ENCODE measurements around the gene ZNF511. TPM values are rescaled to one million over a fixed set of nuclear protein-coding genes. Genes with fewer than 3 reads are reported as not detected.

Gene ZNF511
- polyA plus RNA-seq, 10 donors, result 29.0 to 40.0 (median 33.4) TPM

DNA sequence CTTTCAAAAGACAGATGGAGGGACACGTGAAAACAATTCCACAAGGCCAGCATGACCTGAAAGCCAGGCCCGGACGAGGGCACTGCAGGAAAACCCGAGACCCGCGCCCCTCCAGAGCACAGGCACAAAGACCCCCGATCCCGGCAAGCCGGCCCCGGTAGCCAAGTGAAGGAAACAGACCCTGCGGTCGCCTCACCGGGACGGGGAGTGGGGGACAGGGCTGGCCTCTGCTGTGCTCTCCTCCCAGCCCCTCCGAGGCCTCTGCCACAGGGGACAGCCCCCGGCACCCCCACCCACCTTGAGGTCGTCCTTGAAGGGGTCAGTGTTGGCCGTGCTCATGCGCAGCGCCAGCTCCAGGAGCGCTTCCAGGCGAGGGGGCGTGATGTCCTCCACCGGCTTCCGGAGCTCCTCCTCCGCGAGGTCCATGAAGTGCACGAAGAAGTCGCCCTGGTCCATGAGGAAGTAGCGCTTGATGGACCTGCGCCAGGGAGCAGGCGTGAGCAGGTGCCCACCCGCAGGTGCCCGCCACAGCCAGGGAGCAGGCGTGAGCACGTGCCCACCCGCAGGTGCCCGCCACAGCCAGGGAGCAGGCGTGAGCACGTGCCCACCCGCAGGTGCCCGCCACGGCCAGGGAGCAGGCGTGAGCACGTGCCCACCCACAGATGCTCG lies 20.7 kb upstream of the ZNF511 start:
- no peak for DNase-seq

- DNase-seq, result no peak
Observed at GRCh38 chr10:133289761-133290160, 19.0 kb upstream of the ZNF511 start.

GRCh38 chr10:133292919-133293809 lies 15.6 kb upstream of the ZNF511 start:
- DNase-seq, result peak in 1 of 3 donors; percentile 33

DNA sequence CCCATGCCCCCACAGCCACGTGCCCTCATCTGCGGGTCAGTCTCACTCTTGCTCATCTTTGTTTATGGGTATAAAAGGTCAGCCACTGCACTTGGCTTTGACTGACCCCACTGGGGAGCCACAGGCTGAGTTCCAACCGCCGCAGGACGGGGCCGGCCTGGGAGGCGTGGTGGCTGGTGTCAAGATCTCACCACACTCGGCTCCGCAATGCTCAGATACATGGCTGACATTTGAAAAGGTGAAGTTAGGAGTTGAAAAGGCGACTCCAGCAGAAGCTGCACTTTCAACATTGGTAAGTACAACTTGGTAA lies 14.9 kb upstream of the ZNF511 start:
- DNase-seq, result no peak

DNA sequence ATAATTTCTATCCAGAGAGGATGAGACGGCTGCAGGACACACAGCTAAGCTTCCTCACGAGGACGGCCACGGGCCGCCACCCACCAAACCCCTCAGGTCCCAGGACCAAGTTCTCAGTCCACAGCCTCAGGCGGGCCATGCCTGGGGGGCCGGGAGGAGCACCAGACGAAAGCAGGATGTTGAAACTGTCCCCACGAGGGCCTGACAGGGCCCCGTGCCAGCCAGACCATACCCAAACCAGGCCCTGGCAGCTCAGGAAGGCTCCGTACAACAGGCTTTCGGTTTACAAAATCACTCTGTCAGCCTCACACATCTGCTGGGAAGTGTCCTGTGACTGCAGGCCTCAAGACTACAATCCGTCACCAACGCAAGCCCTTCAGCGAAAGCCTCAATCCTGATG lies 14.5 kb upstream of the ZNF511 start:
- no peak for DNase-seq

DNA sequence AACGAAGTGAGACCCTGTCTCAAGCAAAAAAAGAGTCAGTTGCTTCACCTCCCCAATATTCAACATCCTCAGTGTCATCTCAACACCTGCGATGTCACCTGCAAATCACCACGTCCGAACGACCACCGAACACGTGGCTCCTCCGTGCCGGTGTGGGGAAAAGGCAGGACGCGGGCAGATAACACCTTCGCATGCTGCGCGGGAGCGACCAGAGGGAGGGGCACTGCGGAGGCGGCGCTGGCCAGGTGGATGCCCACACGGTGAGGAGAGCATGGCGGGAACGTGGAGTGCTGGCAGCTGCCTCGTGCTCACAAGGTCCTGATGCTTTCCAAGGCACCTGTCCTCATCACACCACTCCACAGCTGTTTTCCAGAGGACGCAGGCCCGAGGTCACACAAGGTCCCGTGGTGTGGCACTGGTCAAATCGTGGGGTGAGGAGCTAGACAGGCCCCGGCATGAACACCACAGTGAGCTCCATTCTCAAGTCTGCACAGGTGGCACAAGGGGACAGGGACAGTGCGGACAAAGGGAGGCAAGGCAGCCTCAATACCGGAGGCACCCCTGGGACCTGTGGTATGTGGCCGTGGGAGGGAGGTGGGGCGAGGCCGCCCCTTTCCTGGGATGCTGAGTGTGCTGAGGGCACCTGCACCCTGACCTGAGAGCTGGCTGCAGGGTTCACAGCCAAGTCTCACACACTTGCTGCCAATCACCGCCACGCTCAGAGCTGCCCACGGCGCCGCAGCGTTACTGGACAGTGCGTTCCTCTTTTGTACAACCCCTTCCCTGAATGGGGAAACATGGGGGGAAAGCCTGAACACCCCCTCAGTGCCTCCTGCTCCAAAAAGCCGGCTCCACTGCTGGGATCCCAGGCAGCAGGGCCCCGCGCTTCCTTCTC lies 13.0 kb upstream of the ZNF511 start:
- DNase-seq, result no peak

DNA sequence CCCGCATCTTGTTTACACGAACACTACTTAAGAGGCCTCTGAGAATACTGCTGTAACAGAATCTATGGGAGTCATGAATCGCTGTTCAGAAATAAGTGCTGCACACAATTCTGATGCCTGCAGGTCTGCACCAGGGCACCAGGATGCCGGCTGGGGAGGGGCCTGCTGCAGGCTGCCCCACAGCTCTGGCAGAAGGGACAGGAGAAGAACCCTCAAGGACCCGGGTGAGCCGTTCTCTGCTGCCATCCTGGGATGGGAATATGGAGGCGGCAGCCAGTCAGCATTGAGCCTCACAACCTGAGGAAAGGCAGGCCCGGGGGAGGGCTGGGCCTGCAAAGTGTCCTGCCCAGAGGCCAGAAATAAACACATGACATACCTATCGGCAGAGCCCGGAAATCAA lies 11.2 kb upstream of the ZNF511 start:
- no peak for DNase-seq

- no peak for DNase-seq
Observed at GRCh38 chr10:133298466-133298865, 10.2 kb upstream of the ZNF511 start.

GRCh38 chr10:133299224-133299623 lies 9.5 kb upstream of the ZNF511 start:
- DNase-seq, result no peak

DNA sequence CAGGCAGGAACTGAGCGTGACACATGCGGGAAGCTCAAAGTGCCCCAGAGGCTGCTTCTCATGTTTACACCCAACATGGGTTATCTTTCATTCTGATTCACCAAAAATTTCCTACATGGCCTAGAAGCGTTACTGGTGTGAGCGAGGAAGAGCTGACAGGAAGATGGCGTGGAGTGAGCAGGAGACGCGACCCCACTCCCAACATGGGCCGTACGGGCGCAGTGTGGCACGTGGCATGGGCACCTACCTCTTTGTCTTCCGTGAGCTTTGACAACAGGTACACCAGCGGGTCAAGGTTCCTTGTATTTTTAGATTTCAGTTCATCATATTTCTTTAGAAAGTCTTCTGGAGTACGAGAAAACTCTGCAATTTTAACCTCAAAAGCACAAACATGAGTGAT lies 9.0 kb upstream of the ZNF511 start:
- no peak for DNase-seq

- DNase-seq, result no peak
Observed at GRCh38 chr10:133302230-133302629, 6.5 kb upstream of the ZNF511 start.

DNA sequence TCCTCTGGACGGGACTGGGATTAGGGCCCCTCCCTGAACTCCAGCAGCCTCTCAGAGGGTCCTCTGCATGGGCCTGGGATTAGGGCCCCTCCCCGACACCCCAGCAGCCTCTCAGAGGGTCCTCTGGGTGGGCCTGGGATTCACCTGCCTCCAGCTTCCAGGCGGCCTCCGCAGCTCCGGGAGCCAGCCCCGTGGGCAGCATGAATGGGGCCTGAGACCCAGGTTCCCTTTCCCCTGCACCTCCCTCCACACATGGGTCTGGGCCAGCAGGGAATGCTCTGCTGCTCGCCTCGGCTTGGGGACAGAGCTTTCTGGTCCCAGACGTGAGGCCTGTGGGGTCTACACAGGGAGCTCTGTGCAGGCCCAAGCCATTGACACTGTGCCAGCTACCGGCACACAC lies 5.5 kb upstream of the ZNF511 start:
- DNase-seq, result no peak

- DNase-seq, result no peak
Observed at GRCh38 chr10:133306097-133306476, 2.6 kb upstream of the ZNF511 start.

DNA sequence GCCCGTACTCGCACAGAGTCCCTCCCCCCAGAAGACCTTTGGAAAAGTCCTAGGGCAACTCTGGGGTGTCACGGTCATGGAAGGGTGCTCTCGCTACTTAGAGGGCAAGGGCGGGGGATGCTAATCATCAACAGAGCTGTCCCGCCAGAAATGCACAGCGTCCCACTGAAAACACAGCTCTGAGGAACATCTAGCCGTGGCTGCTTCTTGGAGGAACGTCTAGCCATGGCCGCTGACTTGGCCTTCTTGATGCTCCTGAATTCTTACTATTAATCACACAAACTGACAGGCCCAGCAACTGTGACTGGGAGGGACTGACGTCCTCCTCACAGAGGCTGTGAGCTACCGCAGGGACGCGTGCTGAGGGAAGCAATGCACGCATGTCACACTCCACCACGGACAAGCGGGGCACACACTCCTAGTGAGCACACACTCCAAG lies 1.8 kb upstream of the ZNF511 start:
- DNase-seq, result no peak

DNA sequence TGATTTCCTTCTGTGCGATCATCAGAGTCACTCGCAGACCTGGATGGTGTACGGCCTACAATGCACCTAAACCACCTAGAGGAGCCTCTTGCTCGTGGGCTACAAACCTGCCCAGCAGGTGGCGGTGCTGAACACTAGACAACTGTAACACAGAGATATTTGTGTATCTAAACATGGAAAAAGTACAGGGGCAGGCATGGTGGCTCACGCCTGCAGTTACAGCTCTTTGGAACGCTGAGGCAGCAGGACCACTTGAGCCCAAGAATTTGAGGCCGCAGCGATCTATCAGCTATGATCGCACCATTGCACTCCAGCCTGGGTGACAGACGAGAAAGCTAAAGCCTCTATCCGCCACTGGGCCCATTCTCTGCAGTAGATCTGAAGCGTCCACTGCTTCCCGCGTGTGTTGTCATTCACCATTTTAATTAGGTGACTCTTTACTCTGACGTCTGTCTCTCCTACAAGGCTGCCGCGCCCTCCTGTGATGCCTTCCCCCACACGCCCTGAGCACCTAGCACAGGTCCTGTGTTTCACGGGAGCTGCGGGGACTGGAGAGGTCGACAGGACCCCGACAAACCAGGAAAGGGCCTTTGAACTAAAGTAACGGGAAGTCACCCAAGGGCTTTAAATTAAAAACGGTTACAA lies 816 bp upstream of the ZNF511 start:
- DNase-seq, result peak in 2 of 3 donors; percentile 51 to 76

DNA sequence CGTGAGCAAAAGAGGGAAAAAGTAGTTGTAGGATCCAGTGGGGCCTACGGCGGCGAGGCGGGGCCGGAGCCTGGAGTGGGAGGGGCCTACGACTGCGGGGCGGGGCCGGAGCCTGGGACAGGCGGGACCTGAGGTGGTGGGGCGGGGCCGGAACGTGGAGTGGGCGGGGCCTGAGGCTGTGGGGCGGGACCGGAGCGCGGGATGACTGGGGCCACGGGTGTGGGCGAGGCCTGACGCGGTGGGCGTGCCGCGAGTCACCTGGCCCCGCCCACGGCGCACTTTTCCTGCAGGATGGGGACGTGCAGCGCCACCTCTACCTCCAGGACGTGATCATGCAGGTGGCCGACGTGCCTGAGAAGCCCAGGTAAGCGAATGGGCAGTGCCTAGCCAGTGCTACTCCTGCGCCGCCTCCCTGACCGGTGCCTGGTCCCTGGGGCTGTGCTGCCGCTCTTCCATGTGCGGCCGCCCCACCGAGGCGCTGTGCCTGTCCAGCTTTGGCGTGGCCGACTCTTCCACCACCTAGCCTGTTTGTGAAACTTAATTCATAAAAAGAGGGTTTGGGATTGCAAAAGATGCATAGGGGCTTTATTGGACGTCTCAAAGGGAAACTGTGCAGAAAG lies 496 bp downstream of the ZNF511 start:
- peak; percentile 84 to 96 (median 88) for DNase-seq

DNA sequence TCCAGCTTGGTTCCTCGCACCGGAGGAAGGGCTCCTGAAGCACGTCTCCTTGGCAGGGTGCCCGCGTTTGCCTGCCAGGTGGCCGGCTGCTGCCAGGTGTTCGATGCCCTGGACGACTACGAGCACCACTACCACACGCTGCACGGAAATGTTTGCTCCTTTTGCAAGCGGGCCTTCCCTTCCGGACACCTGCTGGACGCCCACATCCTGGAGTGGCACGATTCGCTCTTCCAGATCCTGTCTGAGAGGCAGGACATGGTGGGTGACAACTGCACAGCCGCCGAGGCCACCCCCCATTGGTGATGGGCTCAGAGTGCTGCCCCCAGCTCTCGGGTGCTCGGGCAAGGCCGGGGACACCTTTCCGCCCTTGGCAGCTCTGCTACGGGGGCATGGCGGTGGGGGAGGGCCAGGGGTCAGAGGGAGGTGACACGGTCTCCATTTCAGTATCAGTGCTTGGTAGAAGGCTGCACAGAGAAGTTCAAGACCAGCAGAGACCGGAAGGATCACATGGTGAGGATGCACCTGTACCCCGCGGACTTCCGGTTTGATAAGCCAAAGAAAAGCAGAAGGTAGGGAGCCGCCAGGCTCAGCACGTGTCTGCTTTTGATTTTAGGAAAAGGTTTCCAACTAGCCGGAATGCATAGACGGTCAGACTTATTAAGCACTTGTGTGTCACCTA lies 1.1 kb downstream of the ZNF511 start:
- DNase-seq, result no peak

DNA sequence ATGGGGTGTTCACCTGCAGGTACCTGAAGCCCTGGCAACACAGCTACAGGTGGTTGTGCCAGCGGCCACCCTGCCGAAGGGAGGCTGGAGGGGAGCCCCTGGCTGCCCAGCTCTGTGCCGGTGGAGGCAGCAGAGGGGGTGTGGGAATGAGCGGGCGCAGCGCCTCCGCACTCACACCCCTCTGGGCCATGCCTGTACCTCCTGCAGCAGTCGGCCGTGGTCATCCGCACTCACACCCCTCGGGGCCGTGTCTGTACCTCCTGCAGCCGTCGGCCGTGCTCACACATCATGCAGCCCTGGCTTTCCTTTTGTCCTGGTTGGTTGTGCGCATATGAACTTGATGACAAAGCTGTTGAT lies 1.7 kb downstream of the ZNF511 start:
- DNase-seq, result no peak

- DNase-seq, result no peak
Observed at GRCh38 chr10:133310789-133311188, 2.1 kb downstream of the ZNF511 start.

DNA sequence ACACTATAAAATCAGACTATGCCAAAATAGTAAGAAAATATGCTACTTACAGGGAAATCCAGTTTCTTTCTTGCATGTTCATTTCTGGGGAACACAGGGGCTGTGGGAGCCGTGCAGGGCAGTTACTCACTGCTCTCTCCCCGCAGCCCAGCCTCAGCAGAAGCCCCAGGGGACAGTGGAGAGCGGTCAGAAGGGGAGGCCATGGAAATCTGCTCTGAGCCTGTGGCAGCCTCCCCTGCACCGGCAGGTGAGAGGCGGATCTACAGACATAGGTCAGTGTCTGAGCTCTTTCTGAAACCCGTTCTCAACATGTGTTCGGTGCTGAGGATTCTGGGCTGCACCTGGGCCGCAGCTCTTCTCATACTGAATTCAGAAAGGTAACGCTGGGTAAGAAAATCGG lies 2.9 kb downstream of the ZNF511 start:
- no peak for DNase-seq
